Endothelial cell of umbilical vein (primary cell): ENCODE data around the gene DEFB131A.
"Not testable (repeated sequence)": the region's sequence is repeated elsewhere in the genome, so short reads cannot be mapped to it uniquely, and the experiment has no call there.

Experiments
- CTCF ChIP-seq, 2 donors: IDR thresholded peaks; 1 replicate in 1 of 2; 2 replicates in 1 of 2; pipeline ENCODE4 v1.5.1; 2011; ENCODE audit warnings: low read length in 2 of 2, mild to moderate bottlenecking in 2 of 2, moderate library complexity in 2 of 2, control low read depth in 1 of 2, inconsistent platforms in 1 of 2, low read depth in 1 of 2; ENCODE audit not compliant: insufficient read depth in 1 of 2; ENCODE audit errors: extremely low read depth in 1 of 2
- EZH2 ChIP-seq: IDR thresholded peaks from 2 replicates; pipeline ENCODE4 v1.6.1; 2012; ENCODE audit warnings: borderline replicate concordance, low read depth, mild to moderate bottlenecking, moderate library complexity, low read length, inconsistent platforms; ENCODE audit not compliant: severe bottlenecking
- FOS ChIP-seq: IDR thresholded peaks from 2 replicates; pipeline ENCODE4 v1.6.1; 2011; ENCODE audit warnings: mild to moderate bottlenecking, low read length, moderate library complexity, borderline replicate concordance; ENCODE audit not compliant: insufficient read depth
- JUN ChIP-seq: IDR thresholded peaks from 2 replicates; pipeline ENCODE4 v1.6.1; 2011; ENCODE audit warnings: borderline replicate concordance, low read depth; ENCODE audit not compliant: insufficient read length, insufficient read depth
- MYC ChIP-seq: IDR thresholded peaks from one replicate; pipeline ENCODE4 v1.6.1; 2011; ENCODE audit warnings: mild to moderate bottlenecking, low read depth, low read length
- POLR2A ChIP-seq: IDR thresholded peaks from 2 replicates; pipeline ENCODE4 v1.6.1; 2012; ENCODE audit warnings: low read depth, mild to moderate bottlenecking, control low read depth, low read length
- POLR2AphosphoS5 ChIP-seq: IDR thresholded peaks from 2 replicates; pipeline ENCODE4 v1.6.1; 2012; ENCODE audit warnings: low read depth, mild to moderate bottlenecking, control low read depth, low read length, moderate library complexity; ENCODE audit not compliant: insufficient read depth
- TF ChIP-seq, protein P1 (sequence below): IDR thresholded peaks from 2 replicates; pipeline ENCODE4 v1.6.1; 2011; ENCODE audit not compliant: insufficient read depth, insufficient read length

GRCh38 chr4:9499974-9500487 lies 55.8 kb downstream of the DEFB131A start:
- TF ChIP-seq CTCF (IDR thresholded peaks at IDR 0.05; ENCODE audit: extremely low read depth in 1 of 2, insufficient read depth in 1 of 2, low read depth in 1 of 2, low read length in 2 of 2); POLR2AphosphoS5; POLR2A; EZH2; FOS; JUN; MYC: not testable (repeated sequence)
- TF ChIP-seq, protein P1, sequence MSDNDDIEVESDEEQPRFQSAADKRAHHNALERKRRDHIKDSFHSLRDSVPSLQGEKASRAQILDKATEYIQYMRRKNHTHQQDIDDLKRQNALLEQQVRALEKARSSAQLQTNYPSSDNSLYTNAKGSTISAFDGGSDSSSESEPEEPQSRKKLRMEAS = not testable (repeated sequence)
